T-helper 1 cell treated with Interleukin-12 subunit alpha and Interleukin-12 subunit beta and Interleukin-4 antibody, amounts not matched to agents 30 μg/mL and 1 μg/mL, for 36 hours (primary cell): ENCODE results near the gene CCL13.

ENCODE experiments used
- H3K27ac Mint-ChIP-seq: one replicate; pipeline ENCODE4 v1.8.0; 2021; ENCODE audit warnings: mild to moderate bottlenecking, mixed read lengths
- H3K27me3 Mint-ChIP-seq: one replicate; pipeline ENCODE4 v1.8.0; 2021; ENCODE audit warnings: low read depth, mixed read lengths
- H3K36me3 Mint-ChIP-seq: one replicate; pipeline ENCODE4 v1.8.0; 2021; ENCODE audit warnings: low read depth, mixed read lengths
- H3K4me1 Mint-ChIP-seq: one replicate; pipeline ENCODE4 v1.8.0; 2021; ENCODE audit warnings: low read depth, mixed read lengths
- H3K4me3 Mint-ChIP-seq: one replicate; pipeline ENCODE4 v1.8.0; 2021; ENCODE audit warnings: mild to moderate bottlenecking, moderate library complexity, mixed read lengths
- H3K9me3 Mint-ChIP-seq: one replicate; pipeline ENCODE4 v1.8.0; 2021; ENCODE audit warnings: mixed read lengths

CCL13 gene

GRCh38 chr17:34351096-34351495 is 5.2 kb upstream of the CCL13 start:
- Mint-ChIP-seq H3K4me3 (no peak overlapping the region), H3K27ac (no peak overlapping the region), H3K27me3 (peaks cover 69% of the 10 kb centered on the region), H3K9me3 (no peaks in the 10 kb centered on the region), H3K4me1 (no peaks in the 10 kb centered on the region), H3K36me3 (no peaks in the 10 kb centered on the region)

GRCh38 chr17:34352191-34352590 is 4.1 kb upstream of the CCL13 start:
- H3K9me3 Mint-ChIP-seq: no peaks in the 10 kb centered on the region
- H3K4me3 Mint-ChIP-seq: no peak overlapping the region
- no peaks in the 10 kb centered on the region for H3K4me1 Mint-ChIP-seq
- H3K27ac Mint-ChIP-seq: no peak overlapping the region
- peaks cover 67% of the 10 kb centered on the region for H3K27me3 Mint-ChIP-seq
- no peaks in the 10 kb centered on the region for H3K36me3 Mint-ChIP-seq

GRCh38 chr17:34354637-34355036 is 1.6 kb upstream of the CCL13 start:
- Mint-ChIP-seq H3K27me3 (peaks cover 48% of the 10 kb centered on the region), H3K36me3 (no peaks in the 10 kb centered on the region), H3K27ac (no peak overlapping the region), H3K4me3 (no peak overlapping the region), H3K9me3 (no peaks in the 10 kb centered on the region), H3K4me1 (no peaks in the 10 kb centered on the region)

DNA sequence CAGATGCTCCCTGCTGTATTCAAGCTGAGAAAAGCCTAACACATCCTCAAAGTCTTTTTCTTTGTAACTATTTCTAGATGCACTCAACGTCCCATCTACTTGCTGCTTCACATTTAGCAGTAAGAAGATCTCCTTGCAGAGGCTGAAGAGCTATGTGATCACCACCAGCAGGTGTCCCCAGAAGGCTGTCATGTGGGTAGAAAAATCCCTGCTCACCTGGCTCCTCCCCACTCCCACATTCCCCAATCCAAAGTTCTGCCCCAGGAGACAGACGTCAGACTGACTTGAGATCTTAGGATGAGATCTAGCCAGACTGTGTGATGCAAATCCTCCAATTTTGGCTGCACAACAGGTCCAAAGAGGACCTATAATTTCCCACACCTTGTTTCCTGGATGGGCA is 1.1 kb downstream of the CCL13 start:
- H3K9me3 Mint-ChIP-seq: no peaks in the 10 kb centered on the region
- H3K27ac Mint-ChIP-seq: no peak overlapping the region
- peaks cover 36% of the 10 kb centered on the region for H3K27me3 Mint-ChIP-seq
- H3K4me1 Mint-ChIP-seq: peaks cover 10% of the 10 kb centered on the region
- H3K4me3 Mint-ChIP-seq: no peak overlapping the region
- no peaks in the 10 kb centered on the region for H3K36me3 Mint-ChIP-seq

DNA sequence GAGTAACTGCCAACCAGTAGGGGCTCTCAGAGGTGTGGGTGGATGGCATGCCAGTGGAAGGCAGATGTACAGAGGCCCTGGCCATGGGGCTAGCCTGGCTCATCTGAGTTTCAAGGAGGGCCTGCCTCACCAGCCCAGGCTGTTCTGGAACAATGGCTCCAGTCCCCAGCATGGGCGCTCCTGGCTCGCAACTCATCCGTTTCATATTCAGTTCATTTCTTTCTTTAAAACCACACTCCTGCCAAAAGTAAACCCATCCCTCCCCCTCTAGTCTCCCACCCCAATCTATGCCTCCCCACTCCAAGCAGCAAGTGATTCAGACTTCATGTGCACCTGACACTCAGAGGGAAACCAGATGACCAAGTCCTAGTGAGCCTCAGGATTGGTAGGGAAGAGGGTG is 2.4 kb downstream of the CCL13 start:
- Mint-ChIP-seq H3K4me1 (peaks cover 17% of the 10 kb centered on the region), H3K27me3 (peaks cover 34% of the 10 kb centered on the region), H3K4me3 (no peak overlapping the region), H3K27ac (no peak overlapping the region), H3K9me3 (no peaks in the 10 kb centered on the region), H3K36me3 (no peaks in the 10 kb centered on the region)

GRCh38 chr17:34360601-34361270 is 4.5 kb downstream of the CCL13 start:
- Mint-ChIP-seq H3K4me1 (peaks cover 32% of the 10 kb centered on the region), H3K27ac (no peak overlapping the region), H3K9me3 (no peaks in the 10 kb centered on the region), H3K36me3 (no peaks in the 10 kb centered on the region), H3K27me3 (peaks cover 23% of the 10 kb centered on the region), H3K4me3 (no peak overlapping the region)

- Mint-ChIP-seq H3K4me1 (peaks cover 38% of the 10 kb centered on the region), H3K36me3 (no peaks in the 10 kb centered on the region), H3K27ac (no peak overlapping the region), H3K9me3 (no peaks in the 10 kb centered on the region), H3K27me3 (peaks cover 21% of the 10 kb centered on the region), H3K4me3 (no peak overlapping the region)
Measured at GRCh38 chr17:34361478-34362061, 5.3 kb downstream of the CCL13 start.

DNA sequence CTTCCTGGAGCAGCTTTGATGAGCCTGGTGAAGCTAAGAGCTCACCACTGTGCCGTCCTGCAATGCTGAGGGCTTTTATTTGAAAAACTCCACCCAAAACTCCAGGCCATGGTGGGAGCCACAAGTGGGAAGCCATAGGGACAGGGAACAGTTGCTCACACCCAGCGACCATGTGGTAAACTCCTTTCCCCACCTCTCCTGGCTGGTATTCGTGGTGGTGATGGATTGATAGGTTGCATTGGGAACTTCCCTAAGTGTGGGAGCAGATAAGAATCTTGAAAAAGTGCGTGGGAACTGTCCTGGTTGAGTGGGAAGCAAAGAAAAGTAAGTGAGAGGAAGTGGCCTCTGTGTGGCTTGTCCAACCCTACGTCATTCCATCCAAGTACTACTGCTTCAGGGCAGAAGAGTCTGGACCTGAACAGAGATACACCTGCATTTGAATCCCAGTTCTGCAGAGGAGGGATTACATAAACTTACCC is 6.9 kb downstream of the CCL13 start, which contains the start of gene CCL1:
Gene CCL1 (minus strand): TSS at position 51 of the 479 bp plus-strand sequence. CDS start 72 bp downstream, outside the sequence.
- H3K27me3 Mint-ChIP-seq: peaks cover 20% of the 10 kb centered on the region
- H3K36me3 Mint-ChIP-seq: no peaks in the 10 kb centered on the region
- H3K9me3 Mint-ChIP-seq: no peaks in the 10 kb centered on the region
- peak within 1 kb of the TSS; percentile 24 for H3K4me3 Mint-ChIP-seq
- H3K4me1 Mint-ChIP-seq: peaks cover 40% of the 10 kb centered on the region
- peak within 1 kb of the TSS; percentile 42 for H3K27ac Mint-ChIP-seq

DNA sequence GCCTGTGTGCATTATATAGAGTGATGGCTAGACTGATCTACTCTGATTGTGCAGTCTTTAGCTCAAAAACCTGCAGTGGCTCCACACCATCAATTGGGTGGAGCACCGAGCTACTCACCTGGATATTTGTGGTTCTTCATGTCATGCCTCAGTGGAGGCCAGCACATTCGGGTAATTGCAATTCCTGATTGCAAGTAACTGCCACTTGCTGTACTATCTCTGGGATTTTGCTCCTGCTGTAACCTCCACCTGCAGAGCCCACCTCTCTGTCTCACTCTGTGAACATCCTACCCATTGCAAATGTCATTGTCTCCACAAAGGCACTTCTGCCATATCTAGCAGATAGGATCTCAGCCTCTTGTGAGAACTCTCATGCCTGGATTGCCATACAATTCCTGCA is 8.5 kb downstream of the CCL13 start:
- Mint-ChIP-seq H3K27me3 (peaks cover 15% of the 10 kb centered on the region), H3K9me3 (no peaks in the 10 kb centered on the region), H3K27ac (peak overlapping the region; percentile 0), H3K36me3 (no peaks in the 10 kb centered on the region), H3K4me3 (no peak overlapping the region), H3K4me1 (peaks cover 43% of the 10 kb centered on the region)

GRCh38 chr17:34365340-34365739 is 9.1 kb downstream of the CCL13 start:
- Mint-ChIP-seq H3K9me3 (no peaks in the 10 kb centered on the region), H3K36me3 (no peaks in the 10 kb centered on the region), H3K4me1 (peaks cover 49% of the 10 kb centered on the region), H3K27me3 (peaks cover 15% of the 10 kb centered on the region), H3K4me3 (peak overlapping the region; percentile 51), H3K27ac (peak overlapping the region; percentile 21)

GRCh38 chr17:34366010-34366409 is 9.7 kb downstream of the CCL13 start:
- Mint-ChIP-seq H3K9me3 (no peaks in the 10 kb centered on the region), H3K27me3 (peaks cover 15% of the 10 kb centered on the region), H3K36me3 (no peaks in the 10 kb centered on the region), H3K4me1 (peaks cover 51% of the 10 kb centered on the region), H3K27ac (no peak overlapping the region), H3K4me3 (no peak overlapping the region)

DNA sequence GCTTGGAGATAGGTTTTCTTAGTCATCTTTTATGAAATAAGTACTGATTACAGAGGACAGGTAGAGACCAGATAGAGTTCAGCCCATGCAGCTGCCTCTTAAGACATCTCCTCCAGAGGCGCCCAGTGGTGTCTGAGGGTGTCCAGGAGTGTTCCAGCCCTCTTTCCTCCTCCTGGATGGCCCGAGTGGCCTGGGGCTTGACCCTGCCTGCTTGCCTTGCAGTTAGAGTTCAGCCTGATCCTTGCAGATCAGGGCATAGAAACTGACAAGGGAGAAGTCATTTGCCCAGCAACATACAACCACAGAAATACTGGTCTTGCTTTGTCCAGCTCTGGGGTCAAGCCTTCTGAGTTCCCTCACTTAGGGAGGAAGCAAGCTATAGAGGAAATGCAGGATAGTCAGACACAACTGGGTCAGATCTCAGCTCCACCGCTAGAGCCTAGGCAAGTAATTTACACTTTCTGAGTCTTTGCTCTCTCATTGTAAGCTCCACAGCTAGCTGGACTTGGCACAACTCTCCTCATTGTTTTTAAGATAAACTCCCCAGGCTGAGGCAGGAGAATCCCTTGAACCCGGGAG is 10.3 kb downstream of the CCL13 start:
- Mint-ChIP-seq H3K9me3 (no peaks in the 10 kb centered on the region), H3K4me1 (peaks cover 52% of the 10 kb centered on the region), H3K4me3 (no peak overlapping the region), H3K27me3 (peaks cover 15% of the 10 kb centered on the region), H3K27ac (no peak overlapping the region), H3K36me3 (no peaks in the 10 kb centered on the region)

DNA sequence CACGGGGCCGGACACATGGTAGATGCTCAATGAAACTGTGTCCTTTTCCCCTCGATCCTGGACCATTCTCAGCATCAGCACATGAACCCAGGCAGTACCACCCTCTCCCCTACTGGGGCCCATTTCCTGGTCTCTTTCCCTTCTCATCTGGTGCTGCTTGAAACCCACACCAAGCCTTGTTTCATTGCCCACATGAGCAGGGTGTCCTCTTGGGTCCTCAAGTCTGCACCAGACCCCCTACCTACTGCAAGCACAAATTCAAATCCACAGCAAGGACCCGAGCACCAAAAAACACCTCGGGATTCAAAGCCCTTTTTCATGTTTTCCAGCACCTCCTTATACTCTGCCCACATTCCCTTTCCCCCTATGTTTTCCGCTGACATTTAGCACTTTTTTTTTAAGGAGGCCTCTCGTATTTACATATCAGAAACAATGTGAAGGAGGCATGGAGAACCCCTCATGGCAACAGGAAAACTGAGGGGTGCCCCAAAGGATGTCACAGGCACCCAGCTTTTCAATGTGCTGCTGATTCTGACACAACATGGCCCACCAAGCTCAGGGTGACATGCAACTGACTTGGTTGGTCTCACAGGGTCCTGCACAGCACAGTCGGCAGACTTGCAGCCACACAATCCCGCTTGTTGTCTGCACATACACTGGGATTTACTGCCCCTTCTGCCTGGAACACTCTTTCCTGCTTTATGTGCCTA is 11.4 kb downstream of the CCL13 start:
- peaks cover 13% of the 10 kb centered on the region for H3K27me3 Mint-ChIP-seq
- no peaks in the 10 kb centered on the region for H3K36me3 Mint-ChIP-seq
- no peak overlapping the region for H3K4me3 Mint-ChIP-seq
- no peaks in the 10 kb centered on the region for H3K9me3 Mint-ChIP-seq
- H3K27ac Mint-ChIP-seq: no peak overlapping the region
- H3K4me1 Mint-ChIP-seq: peaks cover 49% of the 10 kb centered on the region

- H3K27ac Mint-ChIP-seq: no peak overlapping the region
- H3K36me3 Mint-ChIP-seq: no peaks in the 10 kb centered on the region
- H3K4me3 Mint-ChIP-seq: no peak overlapping the region
- no peaks in the 10 kb centered on the region for H3K9me3 Mint-ChIP-seq
- peaks cover 17% of the 10 kb centered on the region for H3K27me3 Mint-ChIP-seq
- peaks cover 47% of the 10 kb centered on the region for H3K4me1 Mint-ChIP-seq
Measured at GRCh38 chr17:34368196-34368945, 12.1 kb downstream of the CCL13 start.
